ENCODE measurements around the gene KLHDC8A. TPM values are rescaled to one million over a fixed set of nuclear protein-coding genes. Genes with fewer than 3 reads are reported as not detected.

Gene KLHDC8A
- total and polyA plus RNA-seq, 8 donors, result 0.28 to 5.4 (median 0.81) TPM

DNA sequence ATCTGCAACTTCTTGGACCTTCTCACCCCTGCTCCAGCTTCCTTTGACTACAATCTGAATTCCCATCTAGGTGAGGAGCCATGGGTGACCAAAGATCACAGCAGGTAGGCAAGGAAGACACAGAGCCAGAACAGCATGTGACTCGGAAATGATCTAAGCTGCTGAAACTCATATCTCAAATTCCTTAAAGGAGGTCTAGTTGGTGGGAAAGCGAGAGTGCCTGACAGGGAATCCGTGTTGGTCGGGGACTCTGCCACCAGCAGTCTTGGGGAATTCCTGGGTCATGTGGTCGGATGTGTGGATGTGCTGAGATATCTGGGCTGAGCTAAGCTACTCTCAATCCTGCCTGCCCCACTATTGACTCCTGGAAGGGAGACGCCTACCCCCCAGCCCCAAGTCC is 31.9 kb downstream of the KLHDC8A start:
- Histone ChIP-seq H3K36me3 (no peaks in the 10 kb centered on the region), H3K4me3 (no peak overlapping the region), H3K27me3 (no peaks in the 10 kb centered on the region), H3K27ac (peak overlapping the region in 2 of 4 donors; percentile 59 to 64), H3K4me1 (peaks cover 0 to 13% (median 4%) of the 10 kb centered on the region in 3 donors), H3K9me3 (no peaks in the 10 kb centered on the region)
- intact Hi-C loops (cut with DNase I), result loop anchor here (1.0 to 5.0 kb wide), 2 partner anchors 51 to 52 kb away; no protein-coding TSS in a partner anchor
- TF ChIP-seq, protein P1, sequence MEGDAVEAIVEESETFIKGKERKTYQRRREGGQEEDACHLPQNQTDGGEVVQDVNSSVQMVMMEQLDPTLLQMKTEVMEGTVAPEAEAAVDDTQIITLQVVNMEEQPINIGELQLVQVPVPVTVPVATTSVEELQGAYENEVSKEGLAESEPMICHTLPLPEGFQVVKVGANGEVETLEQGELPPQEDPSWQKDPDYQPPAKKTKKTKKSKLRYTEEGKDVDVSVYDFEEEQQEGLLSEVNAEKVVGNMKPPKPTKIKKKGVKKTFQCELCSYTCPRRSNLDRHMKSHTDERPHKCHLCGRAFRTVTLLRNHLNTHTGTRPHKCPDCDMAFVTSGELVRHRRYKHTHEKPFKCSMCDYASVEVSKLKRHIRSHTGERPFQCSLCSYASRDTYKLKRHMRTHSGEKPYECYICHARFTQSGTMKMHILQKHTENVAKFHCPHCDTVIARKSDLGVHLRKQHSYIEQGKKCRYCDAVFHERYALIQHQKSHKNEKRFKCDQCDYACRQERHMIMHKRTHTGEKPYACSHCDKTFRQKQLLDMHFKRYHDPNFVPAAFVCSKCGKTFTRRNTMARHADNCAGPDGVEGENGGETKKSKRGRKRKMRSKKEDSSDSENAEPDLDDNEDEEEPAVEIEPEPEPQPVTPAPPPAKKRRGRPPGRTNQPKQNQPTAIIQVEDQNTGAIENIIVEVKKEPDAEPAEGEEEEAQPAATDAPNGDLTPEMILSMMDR (IDR thresholded peaks at IDR 0.05), result no peak
- FAIRE-seq (no peak), DNase-seq (peak in 2 of 6 donors; percentile 21 to 46), ATAC-seq (peak in 2 of 4 donors; percentile 26 to 37)
- WGBS, 2 donors, result 34 to 35% methylated on average over 6 of the region's 6 CpGs

DNA sequence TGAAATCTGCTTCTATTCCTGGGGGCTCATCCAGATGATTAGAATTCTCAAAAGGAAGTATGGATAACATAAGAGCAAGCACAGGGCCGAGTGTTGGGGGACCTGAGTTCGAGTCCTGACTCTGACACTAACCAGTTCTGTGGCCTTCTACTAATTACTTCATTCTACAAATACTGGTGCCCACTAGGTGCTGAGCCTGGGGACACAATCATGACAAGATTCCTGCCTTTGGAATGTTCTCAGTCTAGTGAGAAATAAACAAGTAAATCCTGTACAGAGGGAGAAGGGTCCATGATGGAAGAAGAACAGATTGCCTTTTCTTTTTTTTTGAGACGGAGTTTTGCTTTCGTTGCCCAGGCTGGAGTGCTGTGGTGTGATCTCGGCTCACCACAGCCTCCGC is 32.9 kb downstream of the KLHDC8A start:
- H3K27me3 ChIP-seq, result no peaks in the 10 kb centered on the region
- TF ChIP-seq, protein P1 (IDR thresholded peaks at IDR 0.05), result no peak
- intact Hi-C loops (cut with DNase I), result no loop called here
- peaks cover 6 to 22% (median 12%) of the 10 kb centered on the region in 3 donors for H3K4me1 ChIP-seq
- peak overlapping the region in 1 of 4 donors; percentile 59 for H3K27ac ChIP-seq
- ATAC-seq, result no peak
- WGBS, 2 donors, result 88 to 91% methylated on average over 6 of the region's 6 CpGs
- no peak for DNase-seq
- no peaks in the 10 kb centered on the region for H3K36me3 ChIP-seq
- H3K9me3 ChIP-seq, result no peaks in the 10 kb centered on the region
- no peak overlapping the region for H3K4me3 ChIP-seq
- no peak for FAIRE-seq

DNA sequence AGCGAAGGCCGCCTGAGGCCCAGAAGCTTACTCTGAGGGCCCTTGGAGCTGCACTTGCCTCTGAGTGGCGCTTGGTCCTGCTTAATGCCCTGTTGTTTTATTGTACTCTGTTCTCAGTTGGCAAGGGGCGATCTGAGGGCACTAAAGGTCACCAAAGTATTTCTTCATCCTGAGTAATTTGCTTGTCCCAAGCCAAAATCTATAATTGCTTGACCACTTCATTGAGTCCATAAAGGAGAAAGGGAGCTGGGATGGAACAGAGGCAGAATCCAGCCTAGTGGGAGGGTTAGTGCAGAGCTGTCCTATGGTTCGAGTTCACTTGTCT is 34.8 kb downstream of the KLHDC8A start:
- Histone ChIP-seq H3K4me1 (peaks cover 19 to 41% (median 28%) of the 10 kb centered on the region in 3 donors), H3K27ac (peak overlapping the region; percentile 80 to 93 (median 88)), H3K4me3 (peak overlapping the region in 3 of 4 donors; percentile 68 to 95 (median 76)), H3K9me3 (no peaks in the 10 kb centered on the region), H3K36me3 (no peaks in the 10 kb centered on the region), H3K27me3 (no peaks in the 10 kb centered on the region)
- DNase-seq (no peak), ATAC-seq (no peak), FAIRE-seq (no peak)
- intact Hi-C loops (cut with DNase I), result no loop called here
- TF ChIP-seq, protein P1 (IDR thresholded peaks at IDR 0.05), result no peak
- WGBS, 2 donors, result 41 to 44% methylated on average over 5 of the region's 5 CpGs

DNA sequence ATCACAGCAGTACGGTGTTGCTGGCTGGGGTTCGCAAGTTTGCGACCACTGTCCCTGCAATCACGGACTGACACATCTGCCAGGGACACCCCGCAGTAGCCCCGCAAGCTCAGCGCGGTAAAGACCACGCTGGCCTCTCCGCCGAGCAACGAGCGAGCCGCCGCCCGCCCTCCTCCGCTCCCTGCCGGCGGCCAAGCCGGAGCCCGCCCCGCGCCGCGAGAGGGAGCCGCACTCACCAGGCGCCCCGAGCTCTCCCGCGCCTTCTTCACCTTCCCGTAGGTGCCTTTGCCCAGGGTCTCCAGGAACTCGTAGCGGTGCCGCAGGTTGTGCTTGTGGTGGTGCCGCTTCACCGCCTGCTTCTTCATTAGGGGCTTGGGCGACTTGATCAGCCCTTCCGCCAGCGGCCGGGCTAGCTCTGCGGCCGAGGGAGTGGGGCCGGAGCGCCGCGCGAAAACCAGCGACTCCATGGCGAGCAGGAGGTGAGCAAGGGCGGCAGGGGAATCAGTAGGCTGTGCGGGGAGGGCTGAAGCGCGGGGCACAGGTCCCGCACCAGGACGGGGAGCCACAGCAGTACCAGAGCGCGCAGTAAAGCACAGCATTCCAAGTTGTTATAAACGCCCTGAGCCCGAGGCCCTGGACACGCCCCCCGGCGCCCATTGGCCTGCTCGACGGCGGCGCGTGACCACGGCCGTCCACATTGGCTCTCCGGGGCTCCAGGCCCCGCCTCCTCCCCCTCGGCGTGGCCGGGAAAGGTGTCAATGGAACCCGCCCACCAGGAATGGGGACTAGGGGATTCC is 35.4 kb downstream of the KLHDC8A start, which contains the start of gene NUAK2:
NUAK2 (minus strand) TSS at position 584 of the 797 bp plus-strand sequence; CDS start at position 467, 117 bp downstream.
- ATAC-seq (peak; percentile 70 to 83 (median 74)), FAIRE-seq (no peak), DNase-seq (peak; percentile 92 to 97 (median 94))
- H3K4me1 ChIP-seq, result peaks cover 25 to 46% (median 34%) of the 10 kb centered on the region in 3 donors
- 0% methylated on average over 70 to 75 of the region's 75 CpGs for WGBS, 2 donors
- peak within 1 kb of the TSS; percentile 80 to 93 (median 88) for H3K27ac ChIP-seq
- TF ChIP-seq, protein P1 (IDR thresholded peaks at IDR 0.05), result peak in 1 of 4 donors; percentile 12
- intact Hi-C loops (cut with DNase I), result no loop called here
- H3K36me3 ChIP-seq, result no peaks in the 10 kb centered on the region
- H3K9me3 ChIP-seq, result no peaks in the 10 kb centered on the region
- H3K27me3 ChIP-seq, result no peaks in the 10 kb centered on the region
- H3K4me3 ChIP-seq, result peak within 1 kb of the TSS; percentile 68 to 95 (median 78)
